GM12878 (cell line): ENCODE measurements around the gene DHRS12. TPM values are rescaled to one million over a fixed set of nuclear protein-coding genes. Genes with fewer than 3 reads are reported as not detected.

Source experiments
- ATAC-seq: fragments of 200-7000 bp; cut with Tn5 transposase; 3 replicates; pipeline ENCODE4 v1.9.1; 2020; ENCODE audit warnings: mild to moderate bottlenecking, moderate library complexity
- BruUV-seq: library from RNA; stranded (reverse); fragments of 400-500 nt; replicated peaks from 2 replicates; lab custom pipeline; 2021; lab: Mats Ljungman, UMichigan
- CTCF ChIA-PET: fragments of 300-600 bp; sonication (Branson Sonifier 250); formaldehyde crosslinking; extraction: SDS; loops from one replicate; lab custom pipeline; 2021; ENCODE audit warnings: inconsistent platforms; lab: Yijun Ruan, JAX
- POLR2A ChIA-PET: fragments of 350-600 bp; formaldehyde crosslinking; extraction: SDS; loops from one replicate; lab custom pipeline; 2021; ENCODE audit warnings: inconsistent platforms; lab: Charles Lee
- RAD21 ChIA-PET: fragments of 300-600 bp; sonication (Branson Sonifier 250); formaldehyde crosslinking; loops from one replicate; lab custom pipeline; 2023; ENCODE audit warnings: antibody characterized with exemption; ENCODE audit not compliant: unreplicated experiment; lab: Charles Lee
- SMC1A ChIA-PET: fragments of 300-600 bp; sonication (Branson Sonifier 250); formaldehyde crosslinking; loops from one replicate; lab custom pipeline; 2023; ENCODE audit not compliant: unreplicated experiment, uncharacterized antibody; lab: Charles Lee
- DNase-seq: peaks from one replicate; pipeline ENCODE4 v3.0.0-alpha.2; 2011; ENCODE audit warnings: low read depth, low spot score
- FAIRE-seq: peaks from 3 replicates; lab custom pipeline; 2011; peaks lifted over from hg19 to GRCh38; lab: Jason Lieb, UNC
- H2AFZ ChIP-seq: 2 replicates; pipeline ENCODE4 v1.6.0; 2011; ENCODE audit warnings: low read depth, low read length, control low read depth; ENCODE audit not compliant: control insufficient read depth
- H3K27ac ChIP-seq: 2 replicates; pipeline ENCODE4 v1.5.1; 2011; ENCODE audit warnings: control low read depth; ENCODE audit not compliant: control insufficient read depth, insufficient read depth
- H3K27me3 ChIP-seq, 2 experiments: replicated peaks in 1 of 2; 2 replicates each; pipeline versions ENCODE4 v1.6.0 to v1.6.1; 2011; ENCODE audit warnings: low read length in 1 of 2; ENCODE audit not compliant: control insufficient read depth in 2 of 2, insufficient read depth in 2 of 2
- H3K36me3 ChIP-seq, 2 experiments: 2 replicates each; pipeline ENCODE4 v1.5.1; 2011; ENCODE audit warnings: low read length in 1 of 2; ENCODE audit not compliant: control insufficient read depth in 2 of 2, insufficient read depth in 2 of 2
- H3K4me1 ChIP-seq: 2 replicates; pipeline ENCODE4 v1.6.1; 2011; ENCODE audit warnings: mild to moderate bottlenecking, low read length, moderate library complexity, mixed read lengths; ENCODE audit not compliant: control insufficient read depth, insufficient read depth
- H3K4me2 ChIP-seq: 2 replicates; pipeline ENCODE4 v1.6.0; 2011; ENCODE audit warnings: control low read depth; ENCODE audit not compliant: control insufficient read depth, insufficient read depth
- H3K4me3 ChIP-seq: fragments of 200-600 bp; sonication (generic); 2 replicates; pipeline ENCODE4 v1.5.1; 2016
- H3K79me2 ChIP-seq: 2 replicates; pipeline ENCODE4 v1.6.0; 2011; ENCODE audit warnings: low read length; ENCODE audit not compliant: control insufficient read depth, insufficient read depth
- H3K9ac ChIP-seq: 2 replicates; pipeline ENCODE4 v1.8.0; 2011; ENCODE audit warnings: low read length, control low read depth, mixed read lengths; ENCODE audit not compliant: control insufficient read depth, insufficient read depth
- H3K9me3 ChIP-seq: replicated peaks from 3 replicates; pipeline ENCODE4 v1.5.1; 2011; ENCODE audit warnings: mild to moderate bottlenecking, low read length; ENCODE audit not compliant: control insufficient read depth, insufficient read depth
- H4K20me1 ChIP-seq: 2 replicates; pipeline ENCODE4 v1.6.0; 2011; ENCODE audit not compliant: control insufficient read depth, insufficient read depth
- ASH2L ChIP-seq: fragments of 300-600, 200-600 bp; sonication (generic); IDR thresholded peaks from 2 replicates; pipeline ENCODE4 v1.6.1; 2017; ENCODE audit warnings: low read depth, mild to moderate bottlenecking, borderline replicate concordance
- HCFC1 ChIP-seq: fragments of 150-350 bp; IDR thresholded peaks from 2 replicates; pipeline ENCODE4 v1.6.1; 2014; ENCODE audit warnings: low read length
- HDAC6 ChIP-seq: fragments of 200-600 bp; sonication (generic); IDR thresholded peaks from one replicate; pipeline ENCODE4 v1.8.0; 2017; ENCODE audit warnings: antibody characterized with exemption; ENCODE audit not compliant: unreplicated experiment
- MYB ChIP-seq: fragments of 150-350 bp; IDR thresholded peaks from 2 replicates; pipeline ENCODE4 v1.6.1; 2014; ENCODE audit warnings: mild to moderate bottlenecking, low read depth, low read length, borderline replicate concordance
- RBBP5 ChIP-seq: fragments of 200-600 bp; sonication (generic); conservative IDR thresholded peaks from 2 replicates; pipeline ENCODE4 v1.6.1; 2016
- RELA ChIP-seq: fragments of 450-650 bp; IDR thresholded peaks from 2 replicates; pipeline ENCODE4 v1.8.0; 2014; ENCODE audit warnings: borderline replicate concordance; ENCODE audit not compliant: partially characterized antibody
- TARDBP ChIP-seq: IDR thresholded peaks from 2 replicates; pipeline ENCODE4 v1.6.1; 2016; ENCODE audit warnings: borderline replicate concordance
- ZBED1 ChIP-seq: IDR thresholded peaks from 2 replicates; pipeline ENCODE4 v1.6.1; 2016; ENCODE audit warnings: borderline replicate concordance
- in situ Hi-C: fragments of 300-500 bp; cut with MboI; formaldehyde crosslinking; loops from 9 replicates; pipeline ENCODE4 v1.14.3; 2018; ENCODE audit warnings: mixed read lengths
- intact Hi-C: fragments of 100-400 bp; cut with micrococcal nuclease; formaldehyde crosslinking; loops from one replicate; pipeline ENCODE4 v1.14.2; 2022; ENCODE audit not compliant: unreplicated experiment
- polyA plus RNA-seq, 11 experiments: library from polyadenylated mRNA; depleted of rRNA in 4 of 11; unstranded in 6 of 11; stranded (reverse) in 5 of 11; fragments of >200 nt; fragmentation: Nextera tagmentation in 4 of 11; fragmentation: Illumina TruSeq in 1 of 11; extraction: Ambion mirVana in 4 of 11; extraction: Trizol in 1 of 11; gene quantifications; 1 replicate in 1 of 11; 2 replicates in 10 of 11; pipeline versions ENCODE4 v1.2.1 to v1.2.3, GENCODE V29; 2011 to 2016; ENCODE audit warnings: inconsistent platforms in 2 of 11, missing spikeins in 2 of 11, low read depth in 1 of 11
- total RNA-seq, 4 experiments: library from RNA; depleted of rRNA in 3 of 4; stranded (reverse); fragments of >200 nt in 3 of 4; fragmentation: Illumina TruSeq in 1 of 4; extraction: Trizol in 1 of 4; gene quantifications; 2 replicates each; pipeline versions ENCODE4 v1.2.1 to v1.2.3, GENCODE V29; 2013 to 2021
- TF ChIP-seq, protein P1 (sequence below): fragments of 450-650 bp; formaldehyde crosslinking; IDR thresholded peaks from 2 replicates; pipeline ENCODE4 v1.4.0; 2020; ENCODE audit warnings: mild to moderate bottlenecking, moderate library complexity
- TF ChIP-seq, protein P2 (sequence below): IDR thresholded peaks from 2 replicates; pipeline ENCODE4 v1.6.1; 2011; ENCODE audit warnings: borderline replicate concordance, low read depth, mild to moderate bottlenecking, moderate library complexity, mixed read lengths, low read length; ENCODE audit not compliant: insufficient read depth; ENCODE audit errors: extremely low read length
- TF ChIP-seq, protein P3 (sequence below): IDR thresholded peaks from 2 replicates; pipeline ENCODE4 v1.6.1; 2011; ENCODE audit warnings: low read depth, low read length, improper control_type of control experiment, borderline replicate concordance

DHRS12 gene
- total and polyA plus RNA-seq, 10 of the 15 experiments (the other 5 are each of a cell fraction or from before 2014, with no cell fraction given) = 2.9 to 11.3 (median 8.2) TPM

DNA sequence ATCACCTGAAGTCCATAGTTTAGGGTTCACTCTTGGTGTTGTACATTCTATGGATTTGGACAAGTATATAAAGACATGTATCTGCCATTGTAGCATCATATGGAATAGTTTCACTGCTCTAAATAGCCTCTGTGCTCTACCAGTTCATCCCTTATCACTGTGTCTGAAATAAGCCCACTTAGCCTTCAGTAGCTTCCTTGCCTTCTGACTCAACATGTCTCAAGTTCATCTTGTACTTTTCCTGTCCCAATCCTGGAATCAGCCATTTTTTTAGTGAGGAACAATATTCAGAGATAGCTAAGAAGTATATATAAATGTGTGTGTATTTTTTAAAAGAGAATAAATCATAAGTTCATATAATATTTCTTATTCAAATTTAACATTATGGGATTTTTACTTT lies 79.2 kb downstream of the DHRS12 start:
- in situ Hi-C loops = no loop called here
- DNase-seq = no peak
- RAD21 ChIA-PET = interaction anchor here (1.1 to 1.4 kb wide), 2 partner anchors 139 to 272 kb away, joined by 3 read pairs; partner anchors contain the start of gene INTS6
- intact Hi-C loops = no loop called here
- no peak for FAIRE-seq
- ATAC-seq = no peak
- H3K27ac ChIP-seq = no peak overlapping the region
- no peak overlapping the region for H3K9ac ChIP-seq
- no peak overlapping the region for H2AFZ ChIP-seq
- CTCF ChIA-PET = interaction anchor here (1.4 kb wide), 1 partner anchor 73 kb away, joined by 3 read pairs; no protein-coding TSS in a partner anchor
- no peaks in the 10 kb centered on the region for H3K79me2 ChIP-seq
- H3K4me1 ChIP-seq = peaks cover 15% of the 10 kb centered on the region
- SMC1A ChIA-PET = interaction anchor here (0.9 to 1.0 kb wide), 2 partner anchors 17 to 27 kb away, joined by 3 read pairs; no protein-coding TSS in a partner anchor
- H3K4me3 ChIP-seq = no peak overlapping the region
- TF ChIP-seq, protein P1, sequence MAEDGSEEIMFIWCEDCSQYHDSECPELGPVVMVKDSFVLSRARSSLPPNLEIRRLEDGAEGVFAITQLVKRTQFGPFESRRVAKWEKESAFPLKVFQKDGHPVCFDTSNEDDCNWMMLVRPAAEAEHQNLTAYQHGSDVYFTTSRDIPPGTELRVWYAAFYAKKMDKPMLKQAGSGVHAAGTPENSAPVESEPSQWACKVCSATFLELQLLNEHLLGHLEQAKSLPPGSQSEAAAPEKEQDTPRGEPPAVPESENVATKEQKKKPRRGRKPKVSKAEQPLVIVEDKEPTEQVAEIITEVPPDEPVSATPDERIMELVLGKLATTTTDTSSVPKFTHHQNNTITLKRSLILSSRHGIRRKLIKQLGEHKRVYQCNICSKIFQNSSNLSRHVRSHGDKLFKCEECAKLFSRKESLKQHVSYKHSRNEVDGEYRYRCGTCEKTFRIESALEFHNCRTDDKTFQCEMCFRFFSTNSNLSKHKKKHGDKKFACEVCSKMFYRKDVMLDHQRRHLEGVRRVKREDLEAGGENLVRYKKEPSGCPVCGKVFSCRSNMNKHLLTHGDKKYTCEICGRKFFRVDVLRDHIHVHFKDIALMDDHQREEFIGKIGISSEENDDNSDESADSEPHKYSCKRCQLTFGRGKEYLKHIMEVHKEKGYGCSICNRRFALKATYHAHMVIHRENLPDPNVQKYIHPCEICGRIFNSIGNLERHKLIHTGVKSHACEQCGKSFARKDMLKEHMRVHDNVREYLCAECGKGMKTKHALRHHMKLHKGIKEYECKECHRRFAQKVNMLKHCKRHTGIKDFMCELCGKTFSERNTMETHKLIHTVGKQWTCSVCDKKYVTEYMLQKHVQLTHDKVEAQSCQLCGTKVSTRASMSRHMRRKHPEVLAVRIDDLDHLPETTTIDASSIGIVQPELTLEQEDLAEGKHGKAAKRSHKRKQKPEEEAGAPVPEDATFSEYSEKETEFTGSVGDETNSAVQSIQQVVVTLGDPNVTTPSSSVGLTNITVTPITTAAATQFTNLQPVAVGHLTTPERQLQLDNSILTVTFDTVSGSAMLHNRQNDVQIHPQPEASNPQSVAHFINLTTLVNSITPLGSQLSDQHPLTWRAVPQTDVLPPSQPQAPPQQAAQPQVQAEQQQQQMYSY (CRISPR knock-in tag) = no peak
- TF ChIP-seq MYB (no peak), ASH2L (no peak), RELA (no peak), HCFC1 (no peak), TARDBP (no peak), ZBED1 (no peak), HDAC6 (no peak), RBBP5 (no peak)
- TF ChIP-seq, protein P2, sequence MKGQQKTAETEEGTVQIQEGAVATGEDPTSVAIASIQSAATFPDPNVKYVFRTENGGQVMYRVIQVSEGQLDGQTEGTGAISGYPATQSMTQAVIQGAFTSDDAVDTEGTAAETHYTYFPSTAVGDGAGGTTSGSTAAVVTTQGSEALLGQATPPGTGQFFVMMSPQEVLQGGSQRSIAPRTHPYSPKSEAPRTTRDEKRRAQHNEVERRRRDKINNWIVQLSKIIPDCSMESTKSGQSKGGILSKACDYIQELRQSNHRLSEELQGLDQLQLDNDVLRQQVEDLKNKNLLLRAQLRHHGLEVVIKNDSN = no peak
- TF ChIP-seq, protein P3, sequence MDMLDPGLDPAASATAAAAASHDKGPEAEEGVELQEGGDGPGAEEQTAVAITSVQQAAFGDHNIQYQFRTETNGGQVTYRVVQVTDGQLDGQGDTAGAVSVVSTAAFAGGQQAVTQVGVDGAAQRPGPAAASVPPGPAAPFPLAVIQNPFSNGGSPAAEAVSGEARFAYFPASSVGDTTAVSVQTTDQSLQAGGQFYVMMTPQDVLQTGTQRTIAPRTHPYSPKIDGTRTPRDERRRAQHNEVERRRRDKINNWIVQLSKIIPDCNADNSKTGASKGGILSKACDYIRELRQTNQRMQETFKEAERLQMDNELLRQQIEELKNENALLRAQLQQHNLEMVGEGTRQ = no peak
- TF ChIP-seq, all 136 proteins: peak for 0
- Histone ChIP-seq H3K36me3 (peaks cover 0 to 2% of the 10 kb centered on the region in 2 experiments; a peak in 1 of 4 replicates), H3K4me2 (no peak overlapping the region), H4K20me1 (no peaks in the 10 kb centered on the region), H3K9me3 (no peaks in the 10 kb centered on the region), H3K27me3 (no peaks in the 10 kb centered on the region)
- no TSS peak for BruUV-seq
- POLR2A ChIA-PET = interaction anchor here (0.7 to 1.8 kb wide), 2 partner anchors 10 to 565 kb away, joined by 4 to 9 read pairs; no protein-coding TSS in a partner anchor
